ENCODE results near the gene MPRIP.
A peak's percentile ranks its signal among the peaks of the same experiment; 100 is the strongest.

MPRIP gene

DNA sequence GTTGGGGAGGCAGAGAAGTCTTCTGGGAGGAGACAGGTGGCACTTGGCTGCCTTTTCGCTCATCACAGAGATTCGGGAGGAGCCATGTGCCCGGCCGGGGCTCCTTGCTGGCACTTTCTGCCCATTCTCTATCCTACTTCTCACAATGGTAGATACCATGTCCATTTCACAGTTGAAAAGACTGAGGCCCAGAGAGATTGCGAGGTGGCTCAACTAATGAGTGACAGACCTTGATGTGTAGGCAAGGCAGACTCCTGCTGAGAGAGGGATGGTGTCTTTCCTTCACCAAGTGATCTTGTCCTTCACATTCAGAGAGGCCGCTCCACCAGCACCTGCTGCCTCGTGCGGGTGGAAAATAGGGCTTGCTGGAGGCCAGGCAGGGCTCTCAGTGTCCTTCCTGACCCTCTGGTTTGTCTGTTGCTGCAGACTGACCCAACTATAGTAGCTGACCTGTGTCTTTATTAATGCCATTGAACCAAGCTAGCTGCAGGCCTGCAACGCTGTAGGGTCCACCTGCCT lies 42.1 kb downstream of the MPRIP start:
- no peak overlapping the region for H3K9ac ChIP-seq (ENCODE audit: low read depth in 1 of 2, low read length in 2 of 2)
- no peaks in the 10 kb centered on the region for H3K27me3 ChIP-seq (ENCODE audit: control insufficient read depth in 2 of 2, insufficient read depth in 2 of 2, low read length in 2 of 2)
- H3K36me3 ChIP-seq (ENCODE audit: control insufficient read depth in 2 of 2, insufficient read depth in 2 of 2, low read length in 2 of 2), result peaks cover 19 to 29% of the 10 kb centered on the region in 2 donors
- no peak overlapping the region for H3K27ac ChIP-seq (ENCODE audit: low read depth in 2 of 2, low read length in 2 of 2)
- H3K9me3 ChIP-seq (ENCODE audit: control insufficient read depth in 2 of 2, low read length in 2 of 2), result no peaks in the 10 kb centered on the region
- H3K4me3 ChIP-seq (ENCODE audit: low read length in 2 of 2), result no peak overlapping the region
- peaks cover 15 to 18% of the 10 kb centered on the region in 2 donors for H3K4me1 ChIP-seq (ENCODE audit: control insufficient read depth in 2 of 2, insufficient read depth in 2 of 2, low read length in 2 of 2)

GRCh38 chr17:17084941-17085340 lies 42.7 kb downstream of the MPRIP start:
- Histone ChIP-seq H3K36me3 (ENCODE audit: control insufficient read depth in 2 of 2, insufficient read depth in 2 of 2, low read length in 2 of 2) (peaks cover 19 to 29% of the 10 kb centered on the region in 2 donors), H3K4me1 (ENCODE audit: control insufficient read depth in 2 of 2, insufficient read depth in 2 of 2, low read length in 2 of 2) (peaks cover 13 to 15% of the 10 kb centered on the region in 2 donors), H3K27ac (ENCODE audit: low read depth in 2 of 2, low read length in 2 of 2) (no peak overlapping the region), H3K9me3 (ENCODE audit: control insufficient read depth in 2 of 2, low read length in 2 of 2) (no peaks in the 10 kb centered on the region), H3K4me3 (ENCODE audit: low read length in 2 of 2) (no peak overlapping the region), H3K9ac (ENCODE audit: low read depth in 1 of 2, low read length in 2 of 2) (no peak overlapping the region), H3K27me3 (ENCODE audit: control insufficient read depth in 2 of 2, insufficient read depth in 2 of 2, low read length in 2 of 2) (no peaks in the 10 kb centered on the region)

- no peak overlapping the region for H3K9ac ChIP-seq (ENCODE audit: low read depth in 1 of 2, low read length in 2 of 2)
- H3K4me1 ChIP-seq (ENCODE audit: control insufficient read depth in 2 of 2, insufficient read depth in 2 of 2, low read length in 2 of 2), result peaks cover 14 to 22% of the 10 kb centered on the region in 2 donors
- peaks cover 19 to 29% of the 10 kb centered on the region in 2 donors for H3K36me3 ChIP-seq (ENCODE audit: control insufficient read depth in 2 of 2, insufficient read depth in 2 of 2, low read length in 2 of 2)
- no peak overlapping the region for H3K4me3 ChIP-seq (ENCODE audit: low read length in 2 of 2)
- H3K27me3 ChIP-seq (ENCODE audit: control insufficient read depth in 2 of 2, insufficient read depth in 2 of 2, low read length in 2 of 2), result no peaks in the 10 kb centered on the region
- no peak overlapping the region for H3K27ac ChIP-seq (ENCODE audit: low read depth in 2 of 2, low read length in 2 of 2)
- H3K9me3 ChIP-seq (ENCODE audit: control insufficient read depth in 2 of 2, low read length in 2 of 2), result no peaks in the 10 kb centered on the region
Observed at GRCh38 chr17:17086585-17086984, 44.3 kb downstream of the MPRIP start.

GRCh38 chr17:17087424-17088015 lies 45.3 kb downstream of the MPRIP start:
- Histone ChIP-seq H3K36me3 (ENCODE audit: control insufficient read depth in 2 of 2, insufficient read depth in 2 of 2, low read length in 2 of 2) (peaks cover 19 to 29% of the 10 kb centered on the region in 2 donors), H3K4me3 (ENCODE audit: low read length in 2 of 2) (no peak overlapping the region), H3K27ac (ENCODE audit: low read depth in 2 of 2, low read length in 2 of 2) (no peak overlapping the region), H3K9me3 (ENCODE audit: control insufficient read depth in 2 of 2, low read length in 2 of 2) (no peaks in the 10 kb centered on the region), H3K9ac (ENCODE audit: low read depth in 1 of 2, low read length in 2 of 2) (no peak overlapping the region), H3K27me3 (ENCODE audit: control insufficient read depth in 2 of 2, insufficient read depth in 2 of 2, low read length in 2 of 2) (no peaks in the 10 kb centered on the region), H3K4me1 (ENCODE audit: control insufficient read depth in 2 of 2, insufficient read depth in 2 of 2, low read length in 2 of 2) (peaks cover 14 to 20% of the 10 kb centered on the region in 2 donors)

GRCh38 chr17:17088086-17088485 lies 45.8 kb downstream of the MPRIP start:
- Histone ChIP-seq H3K9ac (ENCODE audit: low read depth in 1 of 2, low read length in 2 of 2) (no peak overlapping the region), H3K9me3 (ENCODE audit: control insufficient read depth in 2 of 2, low read length in 2 of 2) (no peaks in the 10 kb centered on the region), H3K36me3 (ENCODE audit: control insufficient read depth in 2 of 2, insufficient read depth in 2 of 2, low read length in 2 of 2) (peaks cover 13 to 24% of the 10 kb centered on the region in 2 donors), H3K27ac (ENCODE audit: low read depth in 2 of 2, low read length in 2 of 2) (no peak overlapping the region), H3K27me3 (ENCODE audit: control insufficient read depth in 2 of 2, insufficient read depth in 2 of 2, low read length in 2 of 2) (no peaks in the 10 kb centered on the region), H3K4me1 (ENCODE audit: control insufficient read depth in 2 of 2, insufficient read depth in 2 of 2, low read length in 2 of 2) (peaks cover 14 to 20% of the 10 kb centered on the region in 2 donors), H3K4me3 (ENCODE audit: low read length in 2 of 2) (no peak overlapping the region)

GRCh38 chr17:17088541-17089525 lies 46.6 kb downstream of the MPRIP start:
- H3K9ac ChIP-seq (ENCODE audit: low read depth in 1 of 2, low read length in 2 of 2), result no peak overlapping the region
- H3K9me3 ChIP-seq (ENCODE audit: control insufficient read depth in 2 of 2, low read length in 2 of 2), result no peaks in the 10 kb centered on the region
- H3K4me1 ChIP-seq (ENCODE audit: control insufficient read depth in 2 of 2, insufficient read depth in 2 of 2, low read length in 2 of 2), result peaks cover 14 to 20% of the 10 kb centered on the region in 2 donors
- no peak overlapping the region for H3K4me3 ChIP-seq (ENCODE audit: low read length in 2 of 2)
- H3K27ac ChIP-seq (ENCODE audit: low read depth in 2 of 2, low read length in 2 of 2), result no peak overlapping the region
- no peaks in the 10 kb centered on the region for H3K27me3 ChIP-seq (ENCODE audit: control insufficient read depth in 2 of 2, insufficient read depth in 2 of 2, low read length in 2 of 2)
- H3K36me3 ChIP-seq (ENCODE audit: control insufficient read depth in 2 of 2, insufficient read depth in 2 of 2, low read length in 2 of 2), result peaks cover 10 to 24% of the 10 kb centered on the region in 2 donors

DNA sequence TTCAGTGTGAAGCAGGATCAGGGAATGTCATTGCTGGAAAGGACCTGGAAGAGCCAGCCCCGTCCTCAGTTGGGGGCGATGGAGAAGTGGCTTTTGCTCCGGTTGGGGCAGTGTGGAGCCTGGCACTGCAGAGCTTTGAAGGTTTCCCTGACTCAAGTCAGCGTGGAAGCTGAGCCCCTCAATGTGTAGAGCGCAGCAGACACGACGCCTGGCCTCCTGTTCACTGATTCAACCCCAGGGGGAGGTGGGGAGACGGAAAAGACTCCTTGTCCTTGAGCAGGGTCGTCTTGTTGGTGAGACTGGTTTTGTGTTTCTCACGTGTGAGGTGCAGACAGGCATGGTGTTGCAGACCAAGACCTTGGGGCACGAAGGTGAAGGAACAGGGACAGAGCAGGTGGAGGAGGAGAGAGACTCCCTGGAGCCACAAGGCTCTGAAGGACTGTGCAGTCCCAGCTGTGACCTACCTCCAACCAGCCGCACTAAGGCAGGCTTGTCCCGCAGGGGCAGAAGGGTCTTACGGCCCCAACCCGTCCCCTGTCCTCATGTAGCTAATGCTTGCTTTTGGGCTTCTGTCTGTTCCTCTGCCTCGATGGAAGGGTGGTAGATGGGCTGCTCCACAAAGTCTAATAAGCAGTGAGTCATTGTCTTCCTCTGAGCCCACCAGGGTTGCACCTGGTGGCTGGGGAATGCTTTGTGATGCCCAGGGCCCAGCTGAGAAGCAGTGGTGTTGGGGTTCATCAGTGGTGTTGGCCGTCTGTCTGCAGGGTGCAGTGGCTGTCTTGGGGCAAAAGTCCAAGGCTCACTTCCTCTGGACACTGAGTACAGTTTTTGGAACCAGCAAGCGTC lies 47.8 kb downstream of the MPRIP start:
- Histone ChIP-seq H3K4me3 (ENCODE audit: low read length in 2 of 2) (peak overlapping the region in 1 of 2 donors; percentile 29), H3K27ac (ENCODE audit: low read depth in 2 of 2, low read length in 2 of 2) (peak overlapping the region in 1 of 2 donors; percentile 49), H3K9ac (ENCODE audit: low read depth in 1 of 2, low read length in 2 of 2) (peak overlapping the region in 1 of 2 donors; percentile 16), H3K27me3 (ENCODE audit: control insufficient read depth in 2 of 2, insufficient read depth in 2 of 2, low read length in 2 of 2) (no peaks in the 10 kb centered on the region), H3K4me1 (ENCODE audit: control insufficient read depth in 2 of 2, insufficient read depth in 2 of 2, low read length in 2 of 2) (peaks cover 14 to 20% of the 10 kb centered on the region in 2 donors), H3K36me3 (ENCODE audit: control insufficient read depth in 2 of 2, insufficient read depth in 2 of 2, low read length in 2 of 2) (peaks cover 6 to 13% of the 10 kb centered on the region in 2 donors), H3K9me3 (ENCODE audit: control insufficient read depth in 2 of 2, low read length in 2 of 2) (no peaks in the 10 kb centered on the region)

DNA sequence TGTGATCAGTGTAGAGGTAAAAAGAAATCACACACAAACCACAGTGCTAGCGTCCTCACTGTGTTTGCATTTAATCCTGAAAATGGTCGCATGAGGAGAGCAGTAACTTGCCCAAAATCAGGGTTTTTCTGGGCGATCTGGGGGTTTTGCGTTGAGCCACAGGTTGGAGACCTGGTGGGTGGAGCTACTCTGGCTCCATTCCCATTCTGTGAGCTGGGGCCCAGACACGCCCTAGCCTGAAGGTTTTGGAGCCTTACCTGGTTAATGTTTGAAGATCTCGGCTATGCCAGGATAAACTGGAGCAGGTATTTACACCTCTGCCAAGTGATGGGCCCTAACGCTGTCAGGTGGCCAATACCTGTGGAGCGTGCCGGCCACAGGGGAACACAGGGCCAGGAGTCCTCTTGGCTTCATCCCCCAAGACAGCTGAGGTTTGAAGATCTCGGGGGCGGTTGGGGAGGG lies 48.4 kb downstream of the MPRIP start:
- H3K27ac ChIP-seq (ENCODE audit: low read depth in 2 of 2, low read length in 2 of 2), result peak overlapping the region in 1 of 2 donors; percentile 49
- H3K9ac ChIP-seq (ENCODE audit: low read depth in 1 of 2, low read length in 2 of 2), result peak overlapping the region in 1 of 2 donors; percentile 16
- no peaks in the 10 kb centered on the region for H3K9me3 ChIP-seq (ENCODE audit: control insufficient read depth in 2 of 2, low read length in 2 of 2)
- H3K36me3 ChIP-seq (ENCODE audit: control insufficient read depth in 2 of 2, insufficient read depth in 2 of 2, low read length in 2 of 2), result peaks cover 6 to 13% of the 10 kb centered on the region in 2 donors
- H3K4me3 ChIP-seq (ENCODE audit: low read length in 2 of 2), result peak overlapping the region in 1 of 2 donors; percentile 29
- H3K4me1 ChIP-seq (ENCODE audit: control insufficient read depth in 2 of 2, insufficient read depth in 2 of 2, low read length in 2 of 2), result peaks cover 14 to 20% of the 10 kb centered on the region in 2 donors
- no peaks in the 10 kb centered on the region for H3K27me3 ChIP-seq (ENCODE audit: control insufficient read depth in 2 of 2, insufficient read depth in 2 of 2, low read length in 2 of 2)

DNA sequence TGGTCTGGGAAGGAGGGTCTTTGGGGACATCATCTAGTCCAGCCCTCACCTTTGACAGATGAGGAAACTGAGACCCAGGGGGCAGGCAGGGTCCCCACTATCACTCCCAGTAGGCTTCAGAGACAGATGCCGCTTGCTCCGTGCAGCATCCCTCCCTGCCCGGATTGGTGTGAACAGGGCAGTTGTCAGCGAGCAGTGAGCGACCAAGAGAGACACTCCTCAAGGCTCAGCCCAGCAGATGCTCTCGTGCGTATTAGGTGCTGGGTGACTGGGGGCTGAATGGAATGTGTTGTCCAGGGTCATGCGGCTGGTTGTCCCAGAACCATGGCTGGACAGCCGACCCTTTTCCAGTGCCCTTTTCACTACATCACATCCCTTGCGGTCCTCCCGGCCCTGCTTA lies 49.0 kb downstream of the MPRIP start:
- H3K9ac ChIP-seq (ENCODE audit: low read depth in 1 of 2, low read length in 2 of 2), result no peak overlapping the region
- peak overlapping the region in 1 of 2 donors; percentile 49 for H3K27ac ChIP-seq (ENCODE audit: low read depth in 2 of 2, low read length in 2 of 2)

More for the DNA sequence above, 49.0 kb downstream of the MPRIP start:
- H3K9me3 ChIP-seq (ENCODE audit: control insufficient read depth in 2 of 2, low read length in 2 of 2), result no peaks in the 10 kb centered on the region
- H3K4me1 ChIP-seq (ENCODE audit: control insufficient read depth in 2 of 2, insufficient read depth in 2 of 2, low read length in 2 of 2), result peaks cover 18 to 20% of the 10 kb centered on the region in 2 donors
- no peak overlapping the region for H3K4me3 ChIP-seq (ENCODE audit: low read length in 2 of 2)
- peaks cover 6 to 12% of the 10 kb centered on the region in 2 donors for H3K36me3 ChIP-seq (ENCODE audit: control insufficient read depth in 2 of 2, insufficient read depth in 2 of 2, low read length in 2 of 2)
- H3K27me3 ChIP-seq (ENCODE audit: control insufficient read depth in 2 of 2, insufficient read depth in 2 of 2, low read length in 2 of 2), result no peaks in the 10 kb centered on the region

Measured in mucosa of rectum (tissue), 2 donors.